ENCODE measurements around the gene KRTAP12-1.

- no peak for TF ChIP-seq CTCF (IDR thresholded peaks at IDR 0.05)
- TF ChIP-seq ZNF232 (CRISPR knock-in tag; IDR thresholded peaks at IDR 0.05), result no peak
- no peak for TF ChIP-seq CDX4 (CRISPR knock-in tag; IDR thresholded peaks at IDR 0.05; ENCODE audit: borderline replicate concordance)
- no peak for TF ChIP-seq GABPB1 (CRISPR knock-in tag; IDR thresholded peaks at IDR 0.05)
- no peak for TF ChIP-seq MAX (CRISPR knock-in tag; IDR thresholded peaks at IDR 0.05)
- no peak for TF ChIP-seq CREB1 (CRISPR knock-in tag; IDR thresholded peaks at IDR 0.05)
- TF ChIP-seq ATF2 (CRISPR knock-in tag; IDR thresholded peaks at IDR 0.05; ENCODE audit: borderline replicate concordance, low read depth), result no peak
- no peak for TF ChIP-seq ELF4 (CRISPR knock-in tag; IDR thresholded peaks at IDR 0.05; ENCODE audit: low read depth)
- TF ChIP-seq SP1 (CRISPR knock-in tag; conservative IDR thresholded peaks at IDR 0.05), result no peak
- no peak for TF ChIP-seq E2F1 (CRISPR knock-in tag; IDR thresholded peaks at IDR 0.05)
- no peak for TF ChIP-seq USF2 (CRISPR knock-in tag; IDR thresholded peaks at IDR 0.05)
- TF ChIP-seq PREB (CRISPR knock-in tag; IDR thresholded peaks at IDR 0.05; ENCODE audit: borderline replicate concordance), result no peak
- no peak for TF ChIP-seq ZSCAN18 (CRISPR knock-in tag; IDR thresholded peaks at IDR 0.05)
Measured at GRCh38 chr21:44650973-44651675, 30.8 kb downstream of the KRTAP12-1 start.
